ENCODE data around the gene DUSP16.

DUSP16 gene

DNA sequence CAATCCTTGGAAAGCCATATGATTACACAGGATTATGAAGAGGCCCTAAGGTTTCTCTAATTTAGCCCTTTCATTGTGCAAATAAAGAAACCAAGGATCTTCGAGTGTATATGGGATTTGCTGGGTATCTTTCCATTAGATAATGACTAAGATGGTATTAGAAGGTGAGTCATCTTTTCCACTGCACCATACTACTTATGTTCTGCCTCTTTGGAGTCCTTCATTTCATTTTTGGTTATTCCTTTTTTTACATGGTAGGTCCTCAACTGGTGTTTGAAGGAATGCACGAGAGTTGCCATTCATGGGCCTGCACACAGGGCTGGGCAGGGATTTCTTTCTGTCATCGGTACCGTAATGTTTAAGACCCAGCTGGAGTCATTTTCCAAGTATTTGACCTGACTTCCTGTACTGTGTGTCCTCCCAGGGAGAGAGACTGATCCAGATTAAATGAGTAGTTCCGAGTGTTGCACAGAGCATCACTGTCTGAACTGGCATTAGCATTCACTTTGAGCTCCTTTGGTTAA lies 120.1 kb downstream of the DUSP16 start:
- no peak for TF ChIP-seq SPI1 (IDR thresholded peaks at IDR 0.05; ENCODE audit: low read depth, low read length)
- TF ChIP-seq TAF1 (IDR thresholded peaks at IDR 0.05; ENCODE audit: low read depth, low read length) = no peak
- TF ChIP-seq PAX5 (IDR thresholded peaks at IDR 0.05; ENCODE audit: insufficient read depth, low read length, severe bottlenecking) = no peak
- no peak for TF ChIP-seq POLR2AphosphoS5 (IDR thresholded peaks at IDR 0.05; ENCODE audit: low read depth, low read length)
- no peak for TF ChIP-seq POLR2A (IDR thresholded peaks at IDR 0.05; ENCODE audit: low read depth, low read length)
- TF ChIP-seq POU2F2 (IDR thresholded peaks at IDR 0.05; ENCODE audit: low read depth, low read length) = no peak
- DNase-seq (ENCODE audit: insufficient read length, low spot score) (no peak), FAIRE-seq (no peak)

DNA sequence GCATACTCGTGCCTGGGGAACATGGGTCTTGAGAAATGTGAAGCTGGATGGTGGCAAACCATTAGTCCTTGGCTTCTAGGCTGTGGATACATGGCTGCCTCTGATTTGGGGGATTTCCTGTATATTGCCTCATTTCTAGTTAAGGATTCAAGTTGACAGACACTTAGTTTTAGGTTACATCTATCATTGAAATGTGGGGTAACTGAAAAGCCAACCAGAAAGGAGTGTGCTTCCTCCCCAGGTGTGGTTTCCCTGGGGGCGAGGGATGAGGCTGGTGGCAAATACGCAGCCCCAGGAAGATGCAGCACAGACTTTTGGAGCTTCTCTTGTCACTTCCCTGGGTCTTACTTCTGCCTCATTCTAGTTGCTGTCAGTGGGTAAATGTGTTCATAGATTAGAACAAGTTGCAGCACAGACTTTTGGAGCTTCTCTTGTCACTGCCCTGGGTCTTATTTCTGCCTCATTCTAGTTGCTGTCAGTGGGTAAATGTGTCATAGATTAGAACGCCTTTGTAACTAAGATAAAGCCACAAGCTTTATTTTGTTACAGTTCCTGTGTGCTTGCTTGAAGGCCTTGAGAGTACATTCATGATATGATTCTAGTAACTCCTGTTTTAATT lies 120.7 kb downstream of the DUSP16 start:
- FAIRE-seq (no peak), DNase-seq (ENCODE audit: insufficient read length, low spot score) (no peak)
- TF ChIP-seq SPI1 (IDR thresholded peaks at IDR 0.05; ENCODE audit: low read depth, low read length) = no peak
- no peak for TF ChIP-seq TAF1 (IDR thresholded peaks at IDR 0.05; ENCODE audit: low read depth, low read length)
- no peak for TF ChIP-seq POLR2A (IDR thresholded peaks at IDR 0.05; ENCODE audit: low read depth, low read length)
- TF ChIP-seq POU2F2 (IDR thresholded peaks at IDR 0.05; ENCODE audit: low read depth, low read length) = no peak
- TF ChIP-seq POLR2AphosphoS5 (IDR thresholded peaks at IDR 0.05; ENCODE audit: low read depth, low read length) = no peak
- TF ChIP-seq PAX5 (IDR thresholded peaks at IDR 0.05; ENCODE audit: insufficient read depth, low read length, severe bottlenecking) = no peak

DNA sequence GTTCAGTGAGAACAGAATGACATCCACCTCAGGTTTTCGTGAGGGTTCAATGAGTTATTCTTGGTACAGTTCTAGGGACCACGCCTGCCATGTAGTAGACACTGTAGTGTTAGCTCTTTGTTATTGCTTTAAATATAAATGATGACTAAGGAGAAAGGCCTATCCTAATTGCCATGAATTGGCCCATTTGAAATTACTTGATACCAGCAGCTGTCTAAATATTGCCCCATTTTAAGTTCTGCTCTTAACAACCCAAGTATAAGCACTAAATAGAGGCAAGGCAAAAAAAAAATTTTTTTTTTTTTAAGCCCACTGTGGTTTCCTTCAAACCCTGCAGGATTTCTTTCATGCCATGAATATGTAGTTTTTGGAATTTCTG lies 121.2 kb downstream of the DUSP16 start:
- no peak for FAIRE-seq
- no peak for DNase-seq (ENCODE audit: insufficient read length, low spot score)
- TF ChIP-seq POLR2AphosphoS5 (IDR thresholded peaks at IDR 0.05; ENCODE audit: low read depth, low read length) = no peak
- TF ChIP-seq POU2F2 (IDR thresholded peaks at IDR 0.05; ENCODE audit: low read depth, low read length) = no peak
- TF ChIP-seq TAF1 (IDR thresholded peaks at IDR 0.05; ENCODE audit: low read depth, low read length) = no peak
- TF ChIP-seq POLR2A (IDR thresholded peaks at IDR 0.05; ENCODE audit: low read depth, low read length) = no peak
- TF ChIP-seq SPI1 (IDR thresholded peaks at IDR 0.05; ENCODE audit: low read depth, low read length) = no peak

DNA sequence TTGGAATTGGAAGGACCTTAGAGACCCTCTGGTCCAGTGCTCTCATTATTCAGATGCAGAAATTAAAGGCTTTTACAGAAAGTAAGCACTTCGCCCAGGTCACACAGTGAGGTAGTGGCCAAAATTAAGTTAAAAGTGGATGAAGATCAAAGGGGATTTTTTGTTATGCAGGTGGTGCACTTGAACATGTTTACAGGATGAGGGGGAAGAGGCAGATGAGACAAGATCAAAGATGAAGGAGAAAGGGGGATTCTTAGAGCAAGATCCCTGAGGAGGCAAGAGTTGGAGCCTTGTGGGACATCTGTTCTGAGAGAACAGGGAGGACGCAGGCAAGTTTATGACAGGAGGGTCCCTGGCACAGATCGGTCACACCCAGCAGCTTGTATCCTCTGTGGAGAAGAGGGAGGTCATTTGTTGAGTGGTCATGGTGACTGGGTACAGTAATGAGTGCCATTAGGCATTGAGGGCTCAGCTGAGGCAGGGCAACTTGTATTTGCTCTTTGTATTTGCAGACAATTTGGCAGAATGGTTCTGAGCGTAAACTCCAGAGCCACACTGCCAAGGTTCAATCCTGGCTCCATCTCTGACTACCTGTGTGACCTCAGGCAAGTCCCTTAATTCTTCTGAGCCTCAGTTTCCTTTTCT lies 121.8 kb downstream of the DUSP16 start:
- no peak for FAIRE-seq
- TF ChIP-seq POU2F2 (IDR thresholded peaks at IDR 0.05; ENCODE audit: low read depth, low read length) (no peak), PAX5 (IDR thresholded peaks at IDR 0.05; ENCODE audit: insufficient read depth, low read length, severe bottlenecking) (no peak)

DNA sequence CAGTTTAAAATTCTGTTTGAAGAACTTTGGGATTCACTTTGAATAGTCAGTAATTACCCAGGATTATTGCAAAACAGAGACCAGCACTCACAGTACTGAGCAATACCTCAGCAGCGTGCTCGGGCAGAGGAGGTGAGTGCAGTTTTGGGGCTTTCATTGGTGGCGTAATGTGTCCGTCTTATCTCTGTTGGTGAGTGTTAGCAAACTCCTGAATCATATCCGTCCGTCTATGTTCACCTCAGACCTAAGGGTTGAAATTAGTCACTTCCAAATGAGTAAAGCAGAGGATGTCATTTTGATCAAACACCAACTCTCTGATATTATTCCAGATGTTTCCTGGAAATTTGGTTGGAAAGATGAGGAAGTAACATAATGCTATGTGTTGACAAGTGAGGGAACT lies 123.0 kb downstream of the DUSP16 start:
- DNase-seq (ENCODE audit: insufficient read length, low spot score) (no peak), FAIRE-seq (no peak)
- TF ChIP-seq TAF1 (IDR thresholded peaks at IDR 0.05; ENCODE audit: low read depth, low read length) (no peak), POU2F2 (IDR thresholded peaks at IDR 0.05; ENCODE audit: low read depth, low read length) (no peak), SPI1 (IDR thresholded peaks at IDR 0.05; ENCODE audit: low read depth, low read length) (no peak), PAX5 (IDR thresholded peaks at IDR 0.05; ENCODE audit: insufficient read depth, low read length, severe bottlenecking) (no peak), POLR2A (IDR thresholded peaks at IDR 0.05; ENCODE audit: low read depth, low read length) (no peak), POLR2AphosphoS5 (IDR thresholded peaks at IDR 0.05; ENCODE audit: low read depth, low read length) (no peak)

More for the DNA sequence above, 121.8 kb downstream of the DUSP16 start:
- DNase-seq (ENCODE audit: insufficient read length, low spot score) = no peak

GRCh38 chr12:12436831-12437345 lies 125.8 kb downstream of the DUSP16 start:
- DNase-seq (ENCODE audit: insufficient read length, low spot score) (no peak), FAIRE-seq (no peak)
- TF ChIP-seq POU2F2 (IDR thresholded peaks at IDR 0.05; ENCODE audit: low read depth, low read length) = no peak
- TF ChIP-seq TAF1 (IDR thresholded peaks at IDR 0.05; ENCODE audit: low read depth, low read length) = no peak
- TF ChIP-seq POLR2A (IDR thresholded peaks at IDR 0.05; ENCODE audit: low read depth, low read length) = no peak
- TF ChIP-seq SPI1 (IDR thresholded peaks at IDR 0.05; ENCODE audit: low read depth, low read length) = no peak
- no peak for TF ChIP-seq PAX5 (IDR thresholded peaks at IDR 0.05; ENCODE audit: insufficient read depth, low read length, severe bottlenecking)
- no peak for TF ChIP-seq POLR2AphosphoS5 (IDR thresholded peaks at IDR 0.05; ENCODE audit: low read depth, low read length)

DNA sequence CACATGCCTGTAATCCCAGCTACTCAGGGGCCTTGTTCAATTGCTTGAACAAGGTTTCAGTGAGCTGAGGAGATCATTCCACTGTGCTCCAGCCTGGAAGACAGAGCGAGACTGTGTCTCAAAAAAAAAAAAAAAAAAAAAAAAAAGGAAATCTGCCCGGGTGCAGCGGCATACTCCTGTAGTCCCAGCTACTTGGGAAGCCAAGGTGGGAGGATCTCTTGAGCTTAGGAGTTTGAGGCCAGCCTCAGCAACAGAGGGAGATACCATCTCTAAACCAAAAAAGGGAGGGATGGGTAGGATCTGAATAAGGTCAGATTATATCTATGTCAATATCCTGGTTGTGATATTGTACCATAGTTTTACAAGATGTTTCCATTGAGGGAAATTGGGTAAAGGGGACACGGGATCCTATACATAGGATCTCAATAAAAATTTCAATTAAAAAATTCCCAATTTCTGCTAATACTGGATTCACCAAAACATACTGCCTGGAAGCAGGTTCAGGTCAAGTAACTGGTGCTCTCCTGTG lies 129.4 kb downstream of the DUSP16 start:
- DNase-seq (ENCODE audit: insufficient read length, low spot score) (no peak), FAIRE-seq (no peak)
- TF ChIP-seq SPI1 (IDR thresholded peaks at IDR 0.05; ENCODE audit: low read depth, low read length) = no peak
- no peak for TF ChIP-seq PAX5 (IDR thresholded peaks at IDR 0.05; ENCODE audit: insufficient read depth, low read length, severe bottlenecking)
- no peak for TF ChIP-seq POLR2A (IDR thresholded peaks at IDR 0.05; ENCODE audit: low read depth, low read length)
- no peak for TF ChIP-seq POU2F2 (IDR thresholded peaks at IDR 0.05; ENCODE audit: low read depth, low read length)

DNA sequence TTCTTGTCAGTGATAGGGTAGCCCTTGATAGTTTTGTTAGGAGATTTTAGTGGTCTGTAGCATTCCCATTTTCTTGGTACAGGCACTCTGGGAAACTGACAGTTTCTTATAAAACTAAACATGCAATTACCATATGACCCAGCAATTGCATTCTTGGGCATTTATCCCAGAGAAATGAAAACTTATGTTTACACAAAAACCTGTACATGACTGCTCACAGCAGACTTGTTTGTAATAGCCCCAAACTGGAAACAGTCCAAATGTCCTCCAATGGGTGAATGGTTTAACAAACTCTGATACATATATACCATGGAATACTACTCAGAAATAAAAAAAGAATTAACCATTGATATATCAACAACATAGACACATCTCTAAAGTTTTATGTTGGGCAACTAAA lies 130.3 kb downstream of the DUSP16 start:
- TF ChIP-seq TAF1 (IDR thresholded peaks at IDR 0.05; ENCODE audit: low read depth, low read length) = no peak
- no peak for TF ChIP-seq POLR2A (IDR thresholded peaks at IDR 0.05; ENCODE audit: low read depth, low read length)
- no peak for TF ChIP-seq SPI1 (IDR thresholded peaks at IDR 0.05; ENCODE audit: low read depth, low read length)
- no peak for TF ChIP-seq POU2F2 (IDR thresholded peaks at IDR 0.05; ENCODE audit: low read depth, low read length)
- TF ChIP-seq POLR2AphosphoS5 (IDR thresholded peaks at IDR 0.05; ENCODE audit: low read depth, low read length) = no peak
- no peak for TF ChIP-seq PAX5 (IDR thresholded peaks at IDR 0.05; ENCODE audit: insufficient read depth, low read length, severe bottlenecking)
- no peak for DNase-seq (ENCODE audit: insufficient read length, low spot score)
- FAIRE-seq = no peak

- FAIRE-seq = no peak
- TF ChIP-seq POLR2A (IDR thresholded peaks at IDR 0.05; ENCODE audit: low read depth, low read length) = no peak
- TF ChIP-seq POLR2AphosphoS5 (IDR thresholded peaks at IDR 0.05; ENCODE audit: low read depth, low read length) = no peak
- no peak for TF ChIP-seq TAF1 (IDR thresholded peaks at IDR 0.05; ENCODE audit: low read depth, low read length)
- TF ChIP-seq SPI1 (IDR thresholded peaks at IDR 0.05; ENCODE audit: low read depth, low read length) = no peak
- no peak for TF ChIP-seq PAX5 (IDR thresholded peaks at IDR 0.05; ENCODE audit: insufficient read depth, low read length, severe bottlenecking)
- TF ChIP-seq POU2F2 (IDR thresholded peaks at IDR 0.05; ENCODE audit: low read depth, low read length) = no peak
- no peak for DNase-seq (ENCODE audit: insufficient read length, low spot score)
Measured at GRCh38 chr12:12428961-12429657, 133.6 kb downstream of the DUSP16 start.
